Measurements from ENCODE around the gene GRID2. TPM values are rescaled to one million over a fixed set of nuclear protein-coding genes. Genes with fewer than 3 reads are reported as not detected.

GRID2 gene
- total and polyA plus RNA-seq, 2 of the 13 experiments (the other 11 are each of a cell fraction or from before 2014, with no cell fraction given): not detected

- TF ChIP-seq ZNF639 (CRISPR knock-in tag; conservative IDR thresholded peaks at IDR 0.05) (no peak), TBP (CRISPR knock-in tag; IDR thresholded peaks at IDR 0.05) (no peak), MAX (IDR thresholded peaks at IDR 0.05) (no peak), EED (CRISPR knock-in tag; IDR thresholded peaks at IDR 0.05) (no peak), NFIB (CRISPR knock-in tag; IDR thresholded peaks at IDR 0.05; ENCODE audit: borderline replicate concordance) (no peak), SAFB2 (CRISPR knock-in tag; IDR thresholded peaks at IDR 0.05; ENCODE audit: borderline replicate concordance, low read depth) (no peak), HMG20A (CRISPR knock-in tag; IDR thresholded peaks at IDR 0.05; ENCODE audit: borderline replicate concordance) (peak; percentile 94), SRY (CRISPR knock-in tag; IDR thresholded peaks at IDR 0.05) (no peak), HES4 (CRISPR knock-in tag; IDR thresholded peaks at IDR 0.05; ENCODE audit: borderline replicate concordance) (no peak), EP300 (IDR thresholded peaks at IDR 0.05; ENCODE audit: low read depth in 2 of 2, low read length in 2 of 2) (peak; percentile 80 to 92), EP300 (CRISPR knock-in tag; IDR thresholded peaks at IDR 0.05; ENCODE audit: borderline replicate concordance) (peak; percentile 29; the same call in 1 of the 2 replicates), ZNF326 (CRISPR knock-in tag; IDR thresholded peaks at IDR 0.05; ENCODE audit: borderline replicate concordance) (no peak), ZNF143 (CRISPR knock-in tag; IDR thresholded peaks at IDR 0.05) (no peak), REST (IDR thresholded peaks at IDR 0.05; ENCODE audit: borderline replicate concordance in 1 of 2, low read depth in 1 of 2, low read length in 2 of 2) (no peak), JUN (CRISPR knock-in tag; IDR thresholded peaks at IDR 0.05) (peak; percentile 44; the same call in 1 of the 2 replicates), ATF7 (IDR thresholded peaks at IDR 0.05) (no peak), ATF7 (CRISPR knock-in tag; IDR thresholded peaks at IDR 0.05) (no peak), MTA1 (CRISPR knock-in tag; IDR thresholded peaks at IDR 0.05; ENCODE audit: borderline replicate concordance) (no peak), ZNF713 (CRISPR knock-in tag; IDR thresholded peaks at IDR 0.05) (no peak), ZNF496 (CRISPR knock-in tag; IDR thresholded peaks at IDR 0.05; ENCODE audit: insufficient replicate concordance) (no peak), CHCHD3 (CRISPR knock-in tag; IDR thresholded peaks at IDR 0.05) (no peak), ZSCAN12 (CRISPR knock-in tag; IDR thresholded peaks at IDR 0.05) (no peak), SUZ12 (IDR thresholded peaks at IDR 0.05; ENCODE audit: low read depth, low read length) (no peak), NFIC (IDR thresholded peaks at IDR 0.05; ENCODE audit: low read length) (peak; percentile 84; the same call in 1 of the 2 replicates), MIER2 (CRISPR knock-in tag; IDR thresholded peaks at IDR 0.05) (0 out of 2 replicates have a peak, but pooled peaks have one; percentile 54), ZNF883 (CRISPR knock-in tag; IDR thresholded peaks at IDR 0.05; ENCODE audit: not compliant biosample characterization) (no peak), ZKSCAN1 (IDR thresholded peaks at IDR 0.05; ENCODE audit: low read length) (no peak), FOSL2 (CRISPR knock-in tag; IDR thresholded peaks at IDR 0.05) (no peak; the same call in 1 of the 2 replicates)
Measured at GRCh38 chr4:92969650-92970379, 666.0 kb downstream of the GRID2 start (continued).

Data from HepG2 (cell line).